OCI-LY1 (cell line): ENCODE data around the gene PPP2CA.
A peak's percentile ranks its signal among the peaks of the same experiment; 100 is the strongest.

ENCODE experiments used
- H2AFZ ChIP-seq: fragments of 200-600 bp; sonication (generic), shearing (Covaris generic); 2 replicates; pipeline ENCODE4 v1.6.0; 2014; ENCODE audit warnings: antibody characterized with exemption, mild to moderate bottlenecking, low read length
- H3F3A ChIP-seq: fragments of 200-600 bp; sonication (generic), shearing (Covaris generic); 2 replicates; pipeline ENCODE4 v1.6.0; 2014; ENCODE audit warnings: mild to moderate bottlenecking, antibody characterized with exemption, low read length, moderate library complexity; ENCODE audit not compliant: insufficient read depth
- H3K27ac ChIP-seq: fragments of 200-600 bp; sonication (generic); 2 replicates; pipeline ENCODE4 v1.5.1; 2014; ENCODE audit warnings: low read length, mixed run types, mild to moderate bottlenecking, low read depth; ENCODE audit not compliant: poor library complexity, severe bottlenecking
- H3K27me3 ChIP-seq: fragments of 200-600 bp; sonication (generic); 2 replicates; pipeline ENCODE4 v1.6.0; 2014; ENCODE audit warnings: antibody characterized with exemption, mild to moderate bottlenecking, low read length, moderate library complexity; ENCODE audit not compliant: insufficient read depth
- H3K36me3 ChIP-seq: fragments of 200-600 bp; sonication (generic); 2 replicates; pipeline ENCODE4 v1.6.1; 2014; ENCODE audit warnings: mild to moderate bottlenecking, antibody characterized with exemption, low read length, moderate library complexity, mixed read lengths; ENCODE audit not compliant: insufficient read depth
- H3K4me1 ChIP-seq: fragments of 200-600 bp; sonication (generic); 2 replicates; pipeline ENCODE4 v1.5.1; 2014; ENCODE audit warnings: mild to moderate bottlenecking, low read length, moderate library complexity; ENCODE audit not compliant: insufficient read depth, severe bottlenecking
- H3K4me2 ChIP-seq: fragments of 200-600 bp; sonication (generic), shearing (Covaris generic); 2 replicates; pipeline ENCODE4 v1.6.1; 2014; ENCODE audit warnings: low read length
- H3K4me3 ChIP-seq: fragments of 200-600 bp; sonication (generic); 2 replicates; pipeline ENCODE4 v1.5.1; 2014; ENCODE audit warnings: low read length, low read depth, mild to moderate bottlenecking, mixed read lengths; ENCODE audit not compliant: poor library complexity, severe bottlenecking
- H3K79me2 ChIP-seq: fragments of 200-600 bp; shearing (Covaris generic); 2 replicates; pipeline ENCODE4 v1.6.1; 2016; ENCODE audit warnings: mixed run types, low read length, mixed read lengths; ENCODE audit not compliant: insufficient read depth
- H3K9ac ChIP-seq: fragments of 200-600 bp; sonication (generic), shearing (Covaris generic); 2 replicates; pipeline ENCODE4 v1.6.1; 2014; ENCODE audit warnings: mild to moderate bottlenecking, low read length, mixed read lengths
- H3K9me2 ChIP-seq: fragments of 200-600 bp; sonication (generic), shearing (Covaris generic); 2 replicates; pipeline ENCODE4 v1.6.1; 2014; ENCODE audit warnings: low read depth, mild to moderate bottlenecking, low read length, mixed read lengths
- H3K9me3 ChIP-seq: fragments of 200-600 bp; shearing (Covaris generic); 2 replicates; pipeline ENCODE4 v1.6.1; 2014; ENCODE audit warnings: low read length, mixed read lengths
- H4K20me1 ChIP-seq: fragments of 200-600 bp; sonication (generic), shearing (Covaris generic); 2 replicates; pipeline ENCODE4 v1.6.0; 2016; ENCODE audit warnings: mild to moderate bottlenecking, low read length; ENCODE audit not compliant: insufficient read depth
- CTCF ChIP-seq: fragments of 200-600 bp; sonication (generic), shearing (Covaris generic); IDR thresholded peaks from 2 replicates; pipeline ENCODE4 v1.5.1; 2017; ENCODE audit warnings: mild to moderate bottlenecking, antibody characterized with exemption, low read length, moderate library complexity, mixed read lengths
- EZH2 ChIP-seq: fragments of 200-600 bp; sonication (generic), shearing (Covaris generic); IDR thresholded peaks from 2 replicates; pipeline ENCODE4 v1.8.0; 2017; ENCODE audit warnings: borderline replicate concordance, mixed run types, mild to moderate bottlenecking, antibody characterized with exemption, low read length, moderate library complexity, mixed read lengths

PPP2CA gene

GRCh38 chr5:134178096-134178419 lies 47.8 kb downstream of the PPP2CA start:
- Histone ChIP-seq H3K4me2 (peak overlapping the region; percentile 77), H3K36me3 (peaks cover 9% of the 10 kb centered on the region; the same call in 1 of the 2 replicates), H4K20me1 (no peaks in the 10 kb centered on the region), H3K9ac (no peak overlapping the region; the same call in 1 of the 2 replicates), H3K27ac (no peak overlapping the region), H3K9me3 (no peaks in the 10 kb centered on the region), H2AFZ (no peak overlapping the region), H3K27me3 (no peaks in the 10 kb centered on the region), H3K9me2 (no peaks in the 10 kb centered on the region), H3K4me1 (peaks cover 29% of the 10 kb centered on the region), H3K79me2 (peaks cover 32% of the 10 kb centered on the region), H3K4me3 (peak overlapping the region; percentile 85), H3F3A (no peaks in the 10 kb centered on the region)
- no peak for TF ChIP-seq CTCF
- no peak for TF ChIP-seq EZH2

GRCh38 chr5:134177369-134178095 lies 48.3 kb downstream of the PPP2CA start:
- Histone ChIP-seq H3K27ac (peak overlapping the region; percentile 75), H3F3A (no peaks in the 10 kb centered on the region), H2AFZ (no peak overlapping the region), H4K20me1 (no peaks in the 10 kb centered on the region), H3K36me3 (peaks cover 13% of the 10 kb centered on the region; the same call in 1 of the 2 replicates), H3K9me3 (no peaks in the 10 kb centered on the region), H3K4me3 (peak overlapping the region; percentile 85), H3K9me2 (no peaks in the 10 kb centered on the region), H3K4me2 (peak overlapping the region; percentile 77), H3K4me1 (peaks cover 29% of the 10 kb centered on the region), H3K79me2 (peaks cover 32% of the 10 kb centered on the region), H3K9ac (peak overlapping the region; percentile 90), H3K27me3 (no peaks in the 10 kb centered on the region)
- TF ChIP-seq CTCF = no peak
- TF ChIP-seq EZH2 = no peak

- Histone ChIP-seq H3K9me3 (no peaks in the 10 kb centered on the region), H3K4me2 (peak within 1 kb of the TSS; percentile 77), H3K36me3 (peaks cover 21% of the 10 kb centered on the region; the same call in 1 of the 2 replicates), H4K20me1 (no peaks in the 10 kb centered on the region), H3K4me1 (peaks cover 29% of the 10 kb centered on the region), H3K79me2 (peaks cover 34% of the 10 kb centered on the region), H3F3A (no peaks in the 10 kb centered on the region), H3K9me2 (no peaks in the 10 kb centered on the region), H3K27ac (peak within 1 kb of the TSS; percentile 75), H3K4me3 (peak within 1 kb of the TSS; percentile 85), H2AFZ (0 out of 2 replicates have a peak within 1 kb of the TSS, but pooled peaks have one; percentile 32), H3K27me3 (no peaks in the 10 kb centered on the region), H3K9ac (peak within 1 kb of the TSS; percentile 90)
- no peak for TF ChIP-seq EZH2
- TF ChIP-seq CTCF = no peak
These were observed 49.1 kb downstream of the PPP2CA start, which contains the start of gene SKP1 for GRCh38 chr5:134176511-134177368. SKP1 (minus strand) TSS chr5:134176950; CDS start chr5:134174022, 2,928 bp downstream.
